ENCODE measurements around the gene PTGER1. TPM values are rescaled to one million over a fixed set of nuclear protein-coding genes. Genes with fewer than 3 reads are reported as not detected.

The PTGER1 gene
- total and polyA plus RNA-seq, 2 of the 13 experiments (the other 11 are each of a cell fraction or from before 2014, with no cell fraction given), result 0.13 TPM; not detected in 1

DNA sequence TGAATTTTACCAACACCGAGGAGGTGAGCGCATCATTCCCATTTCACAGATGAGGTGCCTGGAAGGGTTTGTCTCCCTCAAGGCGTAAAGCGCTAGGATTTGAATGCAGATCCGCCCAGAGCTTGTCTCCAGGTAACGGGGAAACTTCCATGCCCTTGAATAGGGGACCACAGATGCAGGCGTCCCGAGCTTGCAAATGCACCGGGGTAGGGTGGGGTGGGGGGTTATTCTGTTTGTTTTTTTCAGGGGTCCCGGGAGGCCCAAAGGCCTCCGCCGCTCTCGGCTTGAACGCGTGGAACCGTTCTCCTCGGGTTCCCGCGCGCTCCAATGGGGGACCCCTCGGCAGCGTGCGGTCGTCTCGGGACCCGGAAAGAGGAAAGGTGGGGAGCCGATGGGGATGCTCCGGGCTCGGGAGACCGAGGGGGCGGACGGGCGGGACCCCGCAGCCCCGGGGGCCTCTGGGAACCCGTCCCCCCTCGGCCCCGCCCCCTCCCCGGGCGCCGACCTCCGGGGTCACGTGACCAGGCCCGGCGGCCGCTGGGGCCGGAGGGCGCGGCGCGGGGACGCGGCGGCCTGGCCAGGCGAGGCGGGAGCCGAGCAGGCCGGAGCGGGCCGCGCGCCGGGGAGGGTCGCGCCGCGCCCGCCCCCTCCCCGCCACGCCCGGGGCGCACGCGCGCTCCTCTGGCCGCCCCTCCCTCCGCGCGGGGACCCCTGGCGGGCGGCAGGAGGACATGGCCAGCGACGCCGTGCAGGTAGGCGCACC lies 42.2 kb downstream of the PTGER1 start, which contains the start of gene PKN1:
Gene PKN1 (plus strand): TSS at position 516 of the 763 bp plus-strand sequence. CDS start 216 bp downstream, at position 732.
- in situ Hi-C loops (cut with HindIII; ENCODE audit: extremely low pct_ligation_motif_present, low pct_unique_long_range_greater_than_20kb), result no loop called here
- H3K4me3 ChIP-seq (replicated peaks in 1 of 3; ENCODE audit: insufficient read depth in 1 of 3, low read depth in 2 of 3, low read length in 3 of 3), result peak within 1 kb of the TSS; percentile 66 to 81 (median 80)
- intact Hi-C loops (cut with micrococcal nuclease; ENCODE audit: unreplicated experiment), result no loop called here
- ATAC-seq, result peak; percentile 14
- no peaks in the 10 kb centered on the region; a peak in 1 of 5 replicates for H3K36me3 ChIP-seq (replicated peaks in 1 of 2; ENCODE audit: control insufficient read depth in 1 of 2, insufficient read depth in 2 of 2, low read length in 2 of 2)
- no peaks in the 10 kb centered on the region for H3K9me3 ChIP-seq (ENCODE audit: low read length)
- H3K27me3 ChIP-seq (ENCODE audit: control insufficient read depth in 1 of 2, insufficient read depth in 2 of 2, low read length in 2 of 2), result no peaks in the 10 kb centered on the region
- DNase-seq (ENCODE audit: low spot score), result no peak
- peak within 1 kb of the TSS; percentile 83 for H3K9ac ChIP-seq (ENCODE audit: insufficient read depth, low read depth, low read length)
- peaks cover 33% of the 10 kb centered on the region for H3K4me1 ChIP-seq (ENCODE audit: insufficient read depth, low read length)
- peak within 1 kb of the TSS; percentile 33 for H3K27ac ChIP-seq (ENCODE audit: extremely low read length, insufficient read depth, low read length)
- POLR2A ChIA-PET, result interaction anchor here (1.2 kb wide), 1 partner anchor 85 kb away, joined by 6 read pairs; the partner anchor contains the start of gene DNAJB1
- 17% methylated on average over 6 of the region's 85 CpGs for WGBS (ENCODE audit: low lambda C conversion rate)
- BruUV-seq (replicated peaks), result no TSS peak
- H4K20me1 ChIP-seq (ENCODE audit: insufficient read depth, low read length), result peaks cover 2% of the 10 kb centered on the region; the same call in 1 of the 2 replicates
- peaks cover 6% of the 10 kb centered on the region for H3K79me2 ChIP-seq (ENCODE audit: insufficient read depth, low read length)
- H2AFZ ChIP-seq (ENCODE audit: low read length), result peak within 1 kb of the TSS; percentile 92
- CTCF ChIA-PET (ENCODE audit: low intra/inter-chr PET ratio, low total read pairs), result no interaction called here
- peak within 1 kb of the TSS; percentile 92 for H3K4me2 ChIP-seq (ENCODE audit: low read depth, low read length)
- FAIRE-seq, result no peak
- TF ChIP-seq ZNF331 (CRISPR knock-in tag; IDR thresholded peaks at IDR 0.05) (0 out of 2 replicates have a peak, but pooled peaks have one; percentile 13), ZSCAN29 (CRISPR knock-in tag; conservative IDR thresholded peaks at IDR 0.05) (no peak), CREB1 (IDR thresholded peaks at IDR 0.05) (no peak), CREB1 (CRISPR knock-in tag; IDR thresholded peaks at IDR 0.05) (no peak), ZNF549 (CRISPR knock-in tag; IDR thresholded peaks at IDR 0.05) (no peak), USF2 (IDR thresholded peaks at IDR 0.05; ENCODE audit: low read depth, low read length) (0 out of 2 replicates have a peak, but pooled peaks have one; percentile 23), USF2 (CRISPR knock-in tag; IDR thresholded peaks at IDR 0.05; ENCODE audit: borderline replicate concordance) (no peak), ZBTB7B (CRISPR knock-in tag; IDR thresholded peaks at IDR 0.05) (0 out of 2 replicates have a peak, but pooled peaks have one; percentile 27), CEBPB (IDR thresholded peaks at IDR 0.05; ENCODE audit: borderline replicate concordance, low read depth, low read length) (no peak), PREB (CRISPR knock-in tag; IDR thresholded peaks at IDR 0.05) (no peak), BHLHE40 (IDR thresholded peaks at IDR 0.05; ENCODE audit: low read length) (peak; percentile 64; the same call in 1 of the 2 replicates), RARG (CRISPR knock-in tag; IDR thresholded peaks at IDR 0.05; ENCODE audit: low read depth) (no peak), FOXM1 (CRISPR knock-in tag; IDR thresholded peaks at IDR 0.05) (no peak), ZNF362 (CRISPR knock-in tag; IDR thresholded peaks at IDR 0.05; ENCODE audit: borderline replicate concordance) (no peak), NONO (IDR thresholded peaks at IDR 0.05) (no peak), NONO (CRISPR knock-in tag; conservative IDR thresholded peaks at IDR 0.05) (0 out of 2 replicates have a peak, but pooled peaks have one; percentile 17)
- TF ChIP-seq, protein P1, sequence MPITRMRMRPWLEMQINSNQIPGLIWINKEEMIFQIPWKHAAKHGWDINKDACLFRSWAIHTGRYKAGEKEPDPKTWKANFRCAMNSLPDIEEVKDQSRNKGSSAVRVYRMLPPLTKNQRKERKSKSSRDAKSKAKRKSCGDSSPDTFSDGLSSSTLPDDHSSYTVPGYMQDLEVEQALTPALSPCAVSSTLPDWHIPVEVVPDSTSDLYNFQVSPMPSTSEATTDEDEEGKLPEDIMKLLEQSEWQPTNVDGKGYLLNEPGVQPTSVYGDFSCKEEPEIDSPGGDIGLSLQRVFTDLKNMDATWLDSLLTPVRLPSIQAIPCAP (CRISPR knock-in tag; IDR thresholded peaks at IDR 0.05; ENCODE audit: low read depth), result no peak
- TF ChIP-seq, protein P2, sequence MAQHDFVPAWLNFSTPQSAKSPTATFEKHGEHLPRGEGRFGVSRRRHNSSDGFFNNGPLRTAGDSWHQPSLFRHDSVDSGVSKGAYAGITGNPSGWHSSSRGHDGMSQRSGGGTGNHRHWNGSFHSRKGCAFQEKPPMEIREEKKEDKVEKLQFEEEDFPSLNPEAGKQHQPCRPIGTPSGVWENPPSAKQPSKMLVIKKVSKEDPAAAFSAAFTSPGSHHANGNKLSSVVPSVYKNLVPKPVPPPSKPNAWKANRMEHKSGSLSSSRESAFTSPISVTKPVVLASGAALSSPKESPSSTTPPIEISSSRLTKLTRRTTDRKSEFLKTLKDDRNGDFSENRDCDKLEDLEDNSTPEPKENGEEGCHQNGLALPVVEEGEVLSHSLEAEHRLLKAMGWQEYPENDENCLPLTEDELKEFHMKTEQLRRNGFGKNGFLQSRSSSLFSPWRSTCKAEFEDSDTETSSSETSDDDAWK (CRISPR knock-in tag; IDR thresholded peaks at IDR 0.05), result no peak
